Right forelimb (tissue), 1 donor: ENCODE measurements around the gene RSRC2.
"Not testable (repeated sequence)": the region's sequence is repeated elsewhere in the genome, so short reads cannot be mapped to it uniquely, and the experiment has no call there.

Source experiments
- DNase-seq: peaks from one replicate; pipeline ENCODE4 v3.0.0-alpha.2; 2018

The RSRC2 gene

DNA sequence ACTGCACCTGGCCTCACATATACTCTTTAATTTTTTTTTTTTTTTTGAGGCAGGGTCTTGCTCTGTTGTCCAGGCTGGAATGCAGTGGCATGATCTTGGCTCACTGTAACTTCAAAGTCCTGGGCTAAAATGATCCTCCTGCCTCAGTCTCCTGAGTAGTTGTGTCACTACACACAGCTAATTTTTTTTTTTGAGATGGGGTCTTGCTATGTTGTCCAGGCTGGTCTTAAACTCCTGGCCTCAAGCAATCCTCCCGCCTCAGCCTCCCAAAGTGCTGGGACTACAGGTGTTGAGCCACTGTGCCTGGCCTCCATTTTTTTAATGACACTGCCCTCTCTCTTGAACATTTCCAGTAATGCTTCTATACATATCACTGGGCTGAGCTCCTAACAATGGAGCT is 42.4 kb downstream of the RSRC2 start:
- not testable (repeated sequence) for DNase-seq

DNA sequence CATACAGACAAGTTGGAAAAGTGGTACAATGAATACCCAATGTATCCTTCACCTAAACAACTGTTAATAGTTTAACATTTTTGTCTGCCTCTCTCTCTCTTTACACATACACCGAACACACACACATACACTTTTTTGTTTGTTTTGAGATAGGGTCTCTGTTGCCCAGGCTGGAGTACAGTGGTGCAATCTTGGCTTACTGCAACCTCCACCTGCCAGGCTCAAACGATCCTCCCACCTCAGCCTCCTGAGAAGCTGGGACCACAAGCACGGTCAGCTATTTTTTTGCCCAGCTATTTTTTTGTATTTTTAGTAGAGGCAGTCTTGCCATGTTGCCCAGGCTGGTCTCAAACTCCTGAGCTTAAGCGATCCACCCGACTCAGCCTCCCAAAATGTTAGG is 42.8 kb downstream of the RSRC2 start:
- no peak for DNase-seq

DNA sequence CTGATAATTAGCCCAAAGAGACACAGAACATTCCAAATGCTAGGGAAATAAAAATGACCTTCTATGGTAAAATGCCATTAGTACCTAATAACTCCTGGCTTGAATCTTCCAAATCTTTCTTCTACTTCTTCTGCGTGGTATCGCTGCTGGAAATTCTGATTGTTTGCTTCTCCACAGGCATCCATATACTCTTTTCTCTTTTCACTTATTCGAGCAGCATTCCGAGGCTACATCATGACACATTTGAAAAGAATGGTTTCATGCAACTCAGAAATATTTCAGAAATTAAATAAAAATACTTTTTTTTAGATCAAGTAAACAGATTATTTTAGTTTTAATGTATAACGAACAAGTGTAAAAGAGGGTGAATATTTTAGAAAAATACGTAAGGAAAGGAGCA is 44.9 kb downstream of the RSRC2 start:
- DNase-seq, result no peak

DNA sequence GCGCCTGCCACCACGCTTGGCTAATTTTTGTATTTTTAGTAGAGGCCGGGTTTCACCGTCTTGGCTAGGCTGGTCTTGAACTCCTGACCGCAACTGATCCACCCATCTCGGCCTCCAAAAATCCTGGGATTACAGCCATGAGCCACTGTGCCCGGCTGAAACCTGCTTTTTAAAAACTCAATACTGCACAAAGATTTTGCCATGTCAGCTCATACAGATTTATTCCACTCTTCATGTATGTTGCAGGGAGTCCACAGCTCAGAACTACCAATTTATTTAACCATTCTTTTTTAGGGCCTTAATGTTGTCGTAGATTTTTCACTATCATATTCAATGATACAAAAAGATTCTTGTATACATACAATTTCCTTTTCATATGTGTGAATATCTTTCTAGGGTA is 46.0 kb downstream of the RSRC2 start:
- no peak for DNase-seq

DNA sequence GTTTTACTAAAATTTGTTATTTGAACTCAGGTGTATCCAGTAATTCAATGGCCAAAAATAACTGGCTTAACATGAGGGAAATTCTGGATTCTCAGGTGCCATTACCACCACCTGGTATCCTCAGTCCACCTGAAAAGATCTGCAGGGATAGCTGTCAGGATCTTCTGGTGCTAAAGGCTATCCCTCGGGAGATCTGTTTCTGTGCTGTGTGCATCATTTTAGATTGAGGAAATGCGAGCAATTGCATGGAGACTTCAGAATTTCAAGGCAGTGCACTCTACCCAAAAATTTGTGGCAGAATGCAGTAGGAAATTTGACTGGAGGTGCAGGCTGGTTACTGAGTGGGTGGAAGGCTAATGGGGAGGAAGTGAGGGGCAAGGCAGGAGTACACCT is 52.4 kb downstream of the RSRC2 start:
- DNase-seq, result no peak

DNA sequence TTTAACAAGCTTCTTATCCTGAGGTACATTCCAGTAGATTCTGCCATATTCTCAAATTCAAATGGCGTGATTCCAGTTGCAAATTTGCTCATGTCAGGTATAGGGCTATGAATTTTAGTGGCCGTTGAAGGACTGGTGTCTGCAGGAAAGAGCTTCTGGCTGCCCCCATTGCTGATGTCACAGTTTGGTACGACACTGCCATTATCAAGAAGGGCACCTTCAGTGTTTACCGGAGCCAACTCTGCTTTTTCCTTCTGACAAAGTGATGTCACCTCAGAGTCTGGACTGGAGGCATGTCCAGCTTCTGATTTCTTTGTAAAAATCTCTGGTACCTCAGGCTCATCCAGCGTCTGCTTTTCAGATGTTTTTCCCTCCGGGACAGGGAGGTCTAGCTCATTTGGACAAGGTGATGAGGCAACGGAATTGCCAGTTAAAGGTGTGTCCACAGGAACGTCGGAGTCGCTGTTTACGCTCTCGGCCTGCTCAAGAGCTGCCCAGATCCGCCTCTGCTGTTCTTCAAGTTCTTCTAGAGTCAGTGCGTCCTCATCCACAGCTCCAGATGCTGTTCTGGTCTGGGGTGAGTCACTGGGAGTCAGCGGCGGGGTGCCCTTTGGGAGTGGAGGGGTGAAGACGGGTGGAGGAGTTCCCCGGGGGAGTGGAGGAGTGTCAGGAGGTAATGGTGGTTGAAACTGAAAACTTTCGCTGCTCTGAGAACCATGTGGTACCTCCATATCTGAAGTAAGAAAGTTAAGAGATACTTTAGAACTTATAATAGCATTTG is 53.0 kb downstream of the RSRC2 start:
- DNase-seq, result no peak

DNA sequence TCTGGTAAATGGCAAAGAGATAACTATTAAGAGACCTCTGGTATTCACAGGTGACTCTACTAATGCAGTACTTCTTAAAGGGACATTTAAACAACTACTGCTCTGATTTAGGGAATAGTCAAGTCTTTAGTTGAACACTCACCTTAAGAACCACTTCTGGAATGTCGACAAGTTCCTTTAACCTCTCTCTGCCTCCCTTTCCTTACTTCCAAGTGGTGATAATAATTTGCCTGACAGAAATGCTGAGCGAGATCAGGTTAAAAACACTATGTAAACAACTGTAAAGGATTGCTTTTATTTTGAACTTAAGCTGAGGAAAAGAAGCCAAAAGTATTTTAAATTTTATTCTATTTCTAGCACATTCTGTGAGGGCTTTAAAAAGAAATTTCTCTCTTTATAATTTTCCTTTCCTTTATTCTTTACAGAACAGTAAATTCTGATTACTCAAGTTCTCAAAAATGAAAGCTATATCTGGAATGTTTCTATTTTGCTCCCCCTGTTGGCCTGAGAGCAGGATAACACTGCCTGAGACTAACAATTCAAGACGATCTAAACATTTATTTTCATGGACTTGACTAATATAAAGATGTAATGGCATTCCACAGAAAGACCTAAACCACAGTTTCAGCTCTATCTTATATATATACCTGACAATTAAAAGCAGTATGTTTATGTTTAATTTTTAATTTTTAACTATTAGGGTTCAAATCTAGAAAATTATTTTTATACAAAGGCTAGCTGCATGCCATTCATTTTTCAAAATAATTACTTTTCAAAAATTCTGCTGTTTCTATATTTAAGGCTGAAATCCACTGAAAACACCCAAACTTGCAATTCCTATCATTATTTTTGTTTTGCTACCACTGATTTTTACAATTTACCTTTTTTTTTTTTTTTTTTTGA is 55.2 kb downstream of the RSRC2 start:
- DNase-seq, result no peak

DNA sequence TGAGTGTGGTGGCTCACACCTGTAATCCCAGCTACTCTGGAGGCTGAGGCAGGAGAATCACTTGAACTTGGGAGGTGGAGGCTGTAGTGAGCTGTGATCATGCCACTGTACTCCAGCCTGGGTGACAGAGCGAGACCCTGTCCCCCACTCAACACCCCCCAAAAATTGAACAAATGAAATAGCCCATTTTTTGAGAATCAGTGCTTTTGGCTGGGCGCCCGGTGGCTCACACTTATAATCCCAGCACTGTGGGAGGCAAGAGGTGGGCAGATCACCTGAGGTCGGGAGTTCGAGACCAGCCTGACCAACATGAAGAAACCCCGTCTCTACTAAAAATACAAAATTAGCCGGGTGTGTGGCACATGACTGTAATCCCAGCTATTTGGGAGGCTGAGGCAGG is 56.2 kb downstream of the RSRC2 start:
- not testable (repeated sequence) for DNase-seq

DNA sequence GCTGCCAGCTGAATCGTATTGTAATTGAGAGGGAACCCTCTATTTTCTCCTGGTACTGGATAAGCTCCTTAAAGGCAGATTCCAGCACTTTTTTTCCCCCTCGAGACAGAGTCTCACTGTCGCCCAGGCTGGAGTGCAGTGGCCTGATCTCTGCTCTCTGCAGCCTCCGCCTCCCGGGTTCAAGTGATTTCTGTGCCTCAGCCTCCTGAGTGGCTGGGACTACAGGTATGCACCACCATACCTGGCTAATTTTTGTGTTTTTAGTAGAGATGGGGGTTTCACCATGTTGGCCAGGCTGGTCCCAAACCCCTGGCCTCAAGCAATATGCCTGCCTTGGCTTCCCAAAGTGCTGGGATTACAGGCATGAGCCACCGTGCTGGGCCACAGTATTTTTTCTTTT is 56.9 kb downstream of the RSRC2 start:
- DNase-seq, result not testable (repeated sequence)

DNA sequence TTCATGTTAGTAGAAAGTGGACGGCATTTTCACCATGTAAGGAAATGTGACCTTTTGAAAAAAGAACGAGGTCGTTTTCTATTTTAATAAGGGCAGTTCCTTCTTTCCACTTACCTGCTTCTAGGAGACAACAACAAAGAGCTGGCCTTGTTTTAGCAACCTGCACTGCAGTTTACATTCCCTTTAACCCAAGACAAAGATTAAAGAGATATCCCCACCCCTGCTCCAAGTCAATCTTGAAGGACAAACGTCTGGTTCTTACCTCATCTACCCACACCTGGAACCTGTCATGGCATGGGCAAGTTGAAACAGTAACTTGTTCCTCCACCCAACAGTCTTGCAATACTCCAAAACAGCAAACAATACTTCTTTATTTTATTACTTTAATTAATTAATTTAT is 58.8 kb downstream of the RSRC2 start:
- no peak for DNase-seq

DNA sequence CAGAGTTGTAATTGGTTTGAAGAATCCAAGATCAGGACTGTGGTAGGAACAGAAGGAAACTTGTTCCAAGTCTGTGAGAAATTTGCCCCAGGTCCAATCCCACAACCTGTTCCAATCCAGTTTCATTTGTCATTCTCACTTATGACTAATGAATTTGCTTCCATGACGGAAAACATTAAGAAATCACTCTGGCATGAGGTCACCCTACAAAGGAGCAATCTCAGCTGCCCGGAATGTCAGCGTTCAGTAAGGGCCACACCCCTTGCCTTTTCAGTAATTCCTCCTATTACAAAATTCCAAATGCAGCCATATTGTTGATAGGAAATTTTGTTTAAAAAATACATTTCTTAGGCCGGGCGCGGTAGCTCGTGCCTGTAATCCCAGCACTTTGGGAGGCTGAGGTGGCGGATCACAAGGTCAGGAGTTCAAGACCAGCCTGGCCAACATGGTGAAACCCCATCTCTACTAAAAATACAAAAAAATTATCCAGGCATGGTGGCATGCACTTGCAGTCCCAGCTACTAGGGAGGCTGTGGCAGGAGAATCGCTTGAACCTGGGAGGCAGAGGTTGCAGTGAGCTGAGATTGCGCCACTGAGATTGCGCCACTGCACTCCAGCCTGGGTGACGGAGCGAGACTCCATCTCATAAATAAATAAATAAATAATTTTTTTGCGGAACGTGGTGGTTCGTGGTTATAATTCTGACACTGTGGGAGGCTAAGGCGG is 62.3 kb downstream of the RSRC2 start:
- DNase-seq, result not testable (repeated sequence)

DNA sequence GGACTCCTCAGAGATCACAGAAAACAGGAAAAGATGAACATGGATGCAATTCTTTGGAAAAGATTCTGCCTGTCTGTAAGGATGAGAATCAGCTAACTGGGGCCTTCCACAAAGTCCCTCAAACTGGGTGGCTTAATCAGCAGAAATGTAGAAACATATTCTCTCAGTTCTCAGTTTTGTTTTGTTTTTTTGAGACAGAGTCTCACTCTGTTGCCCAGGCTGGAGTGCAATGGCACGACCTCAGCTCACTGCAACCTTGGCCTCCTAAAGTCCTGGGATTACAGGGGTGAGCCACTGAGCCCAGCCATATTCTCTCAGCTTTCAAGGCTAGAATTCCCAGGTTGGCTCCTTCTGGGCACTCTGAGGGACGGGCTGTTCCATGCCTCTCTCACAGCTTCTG is 66.1 kb downstream of the RSRC2 start:
- DNase-seq, result no peak

DNA sequence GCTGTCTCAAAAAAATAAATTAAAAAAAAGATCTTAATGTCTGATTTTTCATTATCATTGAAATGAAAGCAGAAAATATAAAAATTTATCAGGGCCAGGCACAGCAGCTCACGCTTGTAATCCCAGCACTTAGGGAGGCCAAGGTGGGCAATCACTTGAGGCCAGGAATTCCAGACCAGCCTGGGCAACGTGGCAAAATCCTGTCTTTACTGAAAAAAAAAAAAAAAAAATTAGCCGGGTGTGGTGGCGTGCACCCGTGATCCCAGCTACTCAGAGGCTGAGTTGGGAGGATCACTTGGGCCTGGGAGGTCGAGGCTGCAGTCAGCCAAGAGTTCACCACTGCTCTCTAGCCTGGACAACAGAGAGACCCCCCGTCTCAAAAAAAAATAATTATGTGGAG is 66.7 kb downstream of the RSRC2 start:
- DNase-seq, result no peak

DNA sequence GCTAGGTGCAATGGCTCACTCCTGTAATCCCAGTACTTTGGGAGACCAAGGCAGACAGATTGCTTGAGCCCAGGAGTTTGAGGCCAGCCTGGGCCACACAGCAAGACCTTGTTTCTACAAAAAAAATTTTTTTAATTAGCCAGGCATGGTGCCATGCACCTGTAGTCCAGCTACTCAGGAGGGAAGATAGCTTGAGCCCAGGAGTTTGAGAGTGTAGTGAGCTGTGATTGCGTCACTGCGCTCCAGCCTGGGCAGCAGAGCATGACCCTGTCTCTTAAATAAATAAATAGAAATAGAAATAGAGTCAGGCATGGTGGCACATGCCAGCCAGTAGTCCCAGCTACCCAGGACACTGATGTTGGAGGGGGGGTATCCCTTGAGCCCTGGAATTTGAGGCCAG is 67.5 kb downstream of the RSRC2 start:
- DNase-seq, result no peak

DNA sequence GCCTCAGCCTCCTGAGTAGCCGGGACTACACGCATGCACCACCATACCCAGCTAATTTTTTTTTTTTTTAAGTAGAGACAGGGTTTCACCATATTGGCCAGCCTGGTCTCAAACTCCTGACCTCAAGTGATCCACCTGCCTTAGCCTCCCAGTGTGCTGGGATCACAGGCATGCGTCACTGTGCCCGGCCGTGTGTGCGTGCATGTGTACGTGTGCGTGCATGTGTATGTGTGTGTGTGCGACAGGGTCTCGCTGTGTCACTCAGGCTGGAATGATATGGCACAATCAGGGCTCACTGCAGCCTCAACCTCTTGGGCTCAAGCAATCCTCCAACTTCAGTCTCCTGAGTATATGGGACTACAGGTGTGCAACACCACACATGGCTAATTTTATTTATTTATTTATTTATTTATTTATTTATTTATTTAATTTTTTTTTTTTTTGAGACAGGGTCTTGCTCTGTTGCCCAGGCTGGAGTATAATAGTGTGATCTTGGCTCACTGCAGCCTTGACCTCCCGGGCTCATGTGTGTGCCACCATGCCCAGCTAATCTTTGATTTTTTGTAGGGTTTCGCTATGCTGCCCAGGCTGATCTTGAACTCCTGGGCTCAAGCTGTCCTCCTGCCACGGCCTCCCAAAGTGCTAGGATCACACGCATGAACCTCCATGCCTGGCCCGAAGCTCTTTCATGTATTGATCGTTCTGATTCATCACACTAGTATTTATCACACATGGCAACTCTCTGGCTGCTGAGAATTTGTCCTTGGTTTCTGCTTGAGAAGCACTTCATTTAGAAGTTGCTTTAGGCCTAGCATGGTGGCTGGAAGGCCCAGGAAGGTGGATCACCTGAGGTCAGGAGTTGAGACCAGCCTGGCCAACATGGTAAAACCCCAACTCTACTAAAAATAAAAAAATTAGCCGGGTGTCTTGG is 68.4 kb downstream of the RSRC2 start:
- no peak for DNase-seq

DNA sequence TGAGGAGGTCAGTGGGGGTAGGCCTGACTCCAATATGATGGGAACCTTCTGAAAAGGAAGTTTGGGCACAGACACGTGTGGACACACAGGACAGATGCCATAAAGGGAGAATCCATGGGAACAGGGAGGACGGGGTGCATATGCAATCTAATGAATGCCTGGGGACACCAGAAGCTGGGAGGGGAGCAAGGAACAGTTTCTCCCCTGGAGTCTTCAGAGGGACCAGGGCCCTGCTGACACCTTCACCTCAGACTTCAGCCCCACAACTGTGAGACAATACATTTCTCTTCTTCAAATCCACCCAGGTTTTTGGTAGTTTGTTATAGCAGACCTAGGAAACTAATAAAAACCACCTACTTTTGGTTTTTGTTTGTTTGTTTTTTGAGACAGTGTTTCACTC is 69.1 kb downstream of the RSRC2 start:
- no peak for DNase-seq

DNA sequence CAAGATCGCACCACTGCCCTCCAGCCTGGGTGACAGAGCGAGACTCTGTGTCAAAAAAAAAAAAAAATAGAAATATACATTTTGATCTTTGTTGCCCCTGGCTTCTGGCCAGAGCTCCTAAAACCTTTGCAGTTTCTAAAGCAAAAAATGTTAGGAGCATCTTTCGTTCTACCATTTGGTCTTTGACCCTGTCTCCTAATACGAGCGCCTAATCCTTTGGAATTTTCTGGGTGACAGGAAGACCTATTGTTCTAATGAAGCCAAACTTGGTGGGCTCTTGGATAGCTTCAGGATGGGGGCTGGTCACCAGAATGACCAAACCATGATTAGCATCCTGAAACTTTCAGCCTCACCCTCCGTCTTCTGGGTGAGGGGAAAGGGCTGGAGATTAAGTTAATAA is 72.0 kb downstream of the RSRC2 start:
- DNase-seq, result no peak

DNA sequence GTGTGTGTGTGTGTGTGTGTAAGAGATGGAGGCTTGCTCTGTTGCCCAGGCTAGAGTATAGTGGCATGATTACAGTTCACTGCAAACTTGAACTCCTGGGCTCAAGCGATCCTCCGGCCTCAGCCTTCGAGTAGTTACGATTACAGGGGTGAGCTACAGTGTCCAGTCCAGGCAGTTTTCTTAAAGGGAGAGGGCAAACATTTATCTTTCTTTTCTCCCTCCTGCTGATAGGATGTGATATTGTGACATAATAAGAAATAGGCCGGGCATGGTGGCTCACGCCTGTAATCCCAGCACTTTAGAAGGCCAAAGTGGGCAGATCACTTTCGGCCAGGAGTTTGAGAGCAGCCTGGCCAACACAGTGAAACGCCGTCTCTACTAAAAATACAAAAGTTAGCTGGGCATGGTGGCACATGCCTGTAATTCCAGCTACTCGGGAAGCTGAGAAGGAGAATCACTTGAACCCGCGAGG is 72.5 kb downstream of the RSRC2 start:
- DNase-seq, result no peak
